Measurements from ENCODE around the gene ILKAP.

- TF ChIP-seq CTCF (conservative IDR thresholded peaks at IDR 0.05 in 1 of 2, IDR thresholded peaks at IDR 0.05 in 1 of 2; ENCODE audit: low read depth in 1 of 2, low read length in 2 of 2) (no peak), EZH2 (IDR thresholded peaks at IDR 0.05; ENCODE audit: low read length, missing control alignments) (no peak)
These were observed 3.5 kb upstream of the ILKAP start for GRCh38 chr2:238207006-238207405.

Data from fibroblast of lung (primary cell).